ENCODE data around the gene SALL3. TPM values are rescaled to one million over a fixed set of nuclear protein-coding genes. Genes with fewer than 3 reads are reported as not detected.

Gene SALL3
- total RNA-seq, 1 donor, result not detected

GRCh38 chr18:79013869-79014268, 34.3 kb downstream of the SALL3 start:
- DNase-seq (ENCODE audit: low read depth), result no peak
- no peak overlapping the region for H3K4me3 ChIP-seq (ENCODE audit: low read depth, low read length)
- no peak for TF ChIP-seq CTCF (IDR thresholded peaks at IDR 0.05; ENCODE audit: insufficient read depth, low read depth, low read length)

DNA sequence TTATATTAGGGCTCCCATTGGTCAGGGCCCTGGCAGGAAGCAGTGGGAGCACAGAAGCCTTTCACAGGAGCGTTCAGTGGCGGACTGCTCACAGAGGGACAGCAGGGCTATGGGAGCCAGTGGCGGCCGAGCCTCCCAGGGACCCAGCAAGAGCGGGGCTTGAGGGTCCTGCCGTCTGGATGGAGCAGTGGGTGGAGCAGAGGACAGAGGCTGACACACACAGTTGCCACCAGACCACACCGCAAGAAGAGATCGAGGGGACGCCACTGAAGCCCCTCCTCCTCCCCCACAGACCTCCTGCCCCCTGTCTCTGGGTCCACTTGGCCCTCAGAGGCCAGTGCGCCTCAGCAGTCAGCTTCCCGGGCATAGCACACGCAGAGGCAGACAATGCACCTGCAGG, 39.3 kb downstream of the SALL3 start:
- no peak overlapping the region for H3K4me3 ChIP-seq (ENCODE audit: low read depth, low read length)
- no peak for DNase-seq (ENCODE audit: low read depth)
- no peak for TF ChIP-seq CTCF (IDR thresholded peaks at IDR 0.05; ENCODE audit: insufficient read depth, low read depth, low read length)

DNA sequence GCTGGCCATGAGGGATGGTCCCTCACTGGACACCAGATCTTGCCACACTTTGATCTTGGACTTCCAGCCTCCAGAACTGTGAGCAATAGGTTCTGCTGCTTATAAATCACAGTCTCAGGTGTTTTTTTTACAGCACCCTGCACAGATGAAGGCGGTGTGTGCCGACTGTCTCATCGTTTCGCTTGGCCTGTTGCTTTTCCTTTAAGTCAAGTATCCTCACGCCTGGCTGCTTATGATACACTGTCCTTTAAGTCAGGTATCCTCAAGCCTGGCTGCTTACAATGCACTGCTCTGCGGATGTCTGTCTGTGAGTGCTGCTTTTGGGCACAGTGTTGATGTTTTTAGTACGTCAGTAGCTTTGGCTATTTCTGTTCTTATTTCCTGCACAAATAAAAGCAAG, 40.3 kb downstream of the SALL3 start:
- no peak for TF ChIP-seq CTCF (IDR thresholded peaks at IDR 0.05; ENCODE audit: insufficient read depth, low read depth, low read length)
- DNase-seq (ENCODE audit: low read depth), result no peak
- no peak overlapping the region for H3K4me3 ChIP-seq (ENCODE audit: low read depth, low read length)

DNA sequence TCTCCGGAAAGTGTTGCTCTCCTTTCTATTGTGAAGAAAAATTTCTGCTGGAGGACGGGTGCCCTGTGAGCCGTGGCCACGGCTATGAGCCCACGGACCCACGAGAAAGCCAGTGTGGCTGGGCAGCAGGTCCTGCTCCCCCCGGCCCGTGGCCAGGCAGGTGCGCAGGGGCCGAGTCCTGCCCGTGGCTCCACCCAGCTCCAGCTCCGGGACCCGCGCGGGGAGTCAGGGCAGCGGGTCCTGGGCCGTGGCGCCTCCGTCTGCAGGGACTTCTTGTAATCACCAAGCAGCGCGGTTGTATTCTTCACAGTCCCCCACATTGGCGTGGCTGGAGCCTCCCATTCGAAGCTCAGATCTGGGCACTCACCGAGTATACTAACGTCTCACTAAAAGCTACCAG, 43.0 kb downstream of the SALL3 start:
- no peak for DNase-seq (ENCODE audit: low read depth)
- H3K4me3 ChIP-seq (ENCODE audit: low read depth, low read length), result no peak overlapping the region
- no peak for TF ChIP-seq CTCF (IDR thresholded peaks at IDR 0.05; ENCODE audit: insufficient read depth, low read depth, low read length)

- DNase-seq (ENCODE audit: low read depth), result no peak
- no peak for TF ChIP-seq CTCF (IDR thresholded peaks at IDR 0.05; ENCODE audit: insufficient read depth, low read depth, low read length)
- no peak overlapping the region for H3K4me3 ChIP-seq (ENCODE audit: low read depth, low read length)
Observed at GRCh38 chr18:79026491-79026890, 46.9 kb downstream of the SALL3 start.

DNA sequence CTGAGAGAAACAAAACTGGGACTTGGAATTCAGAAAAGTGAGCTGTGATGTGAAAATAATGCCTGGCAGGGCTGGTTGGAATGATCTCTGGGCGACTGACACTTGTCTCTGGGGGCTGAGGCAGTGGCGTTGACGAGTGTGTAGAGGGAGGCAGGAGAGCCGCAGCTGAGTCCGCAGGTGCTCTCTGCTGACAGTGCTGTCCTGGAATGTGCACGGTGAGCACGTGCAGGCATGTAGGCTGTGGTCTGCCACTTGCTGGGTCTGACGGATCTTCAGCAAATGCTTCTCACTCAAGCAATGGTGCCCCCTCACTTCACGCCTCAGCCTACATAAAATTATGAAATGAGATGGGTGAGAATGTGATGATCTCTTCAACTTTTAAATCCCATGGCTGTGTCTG, 51.1 kb downstream of the SALL3 start:
- DNase-seq (ENCODE audit: low read depth), result no peak
- TF ChIP-seq CTCF (IDR thresholded peaks at IDR 0.05; ENCODE audit: insufficient read depth, low read depth, low read length), result no peak
- no peak overlapping the region for H3K4me3 ChIP-seq (ENCODE audit: low read depth, low read length)

GRCh38 chr18:79042276-79042675, 62.7 kb downstream of the SALL3 start:
- DNase-seq (ENCODE audit: low read depth), result no peak
- no peak for TF ChIP-seq CTCF (IDR thresholded peaks at IDR 0.05; ENCODE audit: insufficient read depth, low read depth, low read length)

More at GRCh38 chr18:79042276-79042675, 62.7 kb downstream of the SALL3 start:
- no peak overlapping the region for H3K4me3 ChIP-seq (ENCODE audit: low read depth, low read length)
